Motor neuron (in vitro differentiated cells): Measurements from ENCODE around the gene FAM149A. TPM values are rescaled to one million over a fixed set of nuclear protein-coding genes. Genes with fewer than 3 reads are reported as not detected.

Experiments
- ATAC-seq, 8 experiments: fragments of 200-7000 bp; cut with Tn5 transposase; replicated peaks in 6 of 8; 2 replicates each; pipeline ENCODE4 v1.8.0; 2021; ENCODE audit warnings: mild to moderate bottlenecking in 8 of 8, moderate library complexity in 8 of 8
- H3K27ac ChIP-seq, 2 donors: fragments of 250-450 bp; sonication (Bioruptor Pico); 2 replicates each; pipeline ENCODE4 v1.9.0; 2021; ENCODE audit warnings: antibody characterized with exemption in 2 of 2, mild to moderate bottlenecking in 2 of 2, moderate library complexity in 1 of 2
- H3K4me1 ChIP-seq, 2 donors: fragments of 250-450 bp; sonication (Bioruptor Pico); replicated peaks in 1 of 2; 2 replicates each; pipeline ENCODE4 v1.6.1; 2021; ENCODE audit warnings: antibody characterized with exemption in 2 of 2, mild to moderate bottlenecking in 2 of 2, moderate library complexity in 1 of 2
- H3K4me3 ChIP-seq, 5 donors: fragments of 250-450 bp; sonication (Bioruptor Pico); 2 replicates each; pipeline ENCODE4 v1.9.0; 2021; ENCODE audit warnings: antibody characterized with exemption in 5 of 5, mild to moderate bottlenecking in 5 of 5, moderate library complexity in 4 of 5
- WGBS, 10 experiments: fragments of 450-650 bp; shearing (Covaris generic); methylation state at CpG; one replicate each; pipeline ENCODE4 v1.0.0; 2022; 5-methylcytosine and 5-hydroxymethylcytosine counted together
- in situ Hi-C, 9 experiments: fragments of 400-800 bp; cut with MboI; loops; one replicate each; pipeline ENCODE4 v1.15.0; 2021; ENCODE audit warnings: low sequenced_read_pairs in 9 of 9, low pct_unique_long_range_greater_than_20kb in 2 of 9; ENCODE audit not compliant: unreplicated experiment in 9 of 9
- total RNA-seq, 8 experiments: library from RNA; unstranded; fragments of 300-600 nt; gene quantifications; 2 replicates each; pipeline versions ENCODE4 v1.2.3 to v1.2.4, GENCODE V29; 2022

FAM149A gene
- total RNA-seq: 10 to 100 TPM in 1 of 8 experiments, 1 to 10 TPM in 7; 2.3 to 13.2 (median 7.0) TPM

DNA sequence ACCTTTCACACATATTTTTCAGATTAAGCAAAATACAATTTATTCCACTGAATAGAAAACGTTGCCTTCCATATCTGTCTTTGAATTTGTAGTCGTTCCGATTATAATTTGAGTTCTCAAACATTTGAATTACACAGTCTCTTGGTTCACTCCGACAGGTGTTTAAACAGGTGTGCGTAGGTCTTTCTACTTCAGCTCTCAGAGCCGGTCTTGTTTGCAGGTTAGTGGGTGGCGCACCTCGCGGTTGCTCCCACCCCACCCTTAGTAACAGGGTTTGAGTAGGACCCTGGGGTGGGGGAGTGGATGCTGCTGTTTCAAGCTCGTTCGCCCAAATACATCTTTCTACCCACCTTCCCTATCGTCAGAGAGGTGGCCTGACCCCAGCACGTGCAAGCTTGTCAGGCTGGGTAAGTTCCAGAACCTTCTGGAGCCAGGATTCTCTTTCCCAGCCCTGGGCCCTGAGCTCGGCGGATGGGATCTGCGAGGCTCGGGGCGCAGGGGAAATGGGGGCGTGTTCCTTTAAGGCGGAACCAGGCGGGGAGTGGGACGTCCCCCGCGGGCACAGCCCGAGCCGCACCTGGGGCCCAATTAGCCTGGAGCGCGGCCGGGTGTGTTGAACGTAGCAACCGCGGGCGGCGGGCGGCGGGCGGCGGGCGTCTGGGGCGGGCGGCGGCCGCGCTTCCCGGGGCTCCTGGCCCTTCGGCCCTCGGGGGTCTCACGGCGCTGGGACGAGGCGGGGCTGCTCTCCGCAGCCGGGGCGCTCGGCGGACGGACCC, at the start of gene FAM149A:
TSS of gene FAM149A (plus strand) at position 591 of the 776 bp plus-strand sequence.
- no peak within 1 kb of the TSS for H3K27ac ChIP-seq
- H3K4me3 ChIP-seq: peak within 1 kb of the TSS; percentile 29 to 45 (median 39)
- in situ Hi-C loops: no loop called here
- peaks cover 4 to 10% of the 10 kb centered on the region in 2 donors for H3K4me1 ChIP-seq
- ATAC-seq: peak in 7 of 8 experiments; percentile 22 to 64 (median 36)
- WGBS, 10 experiments: 47 to 100% (median 88%) methylated on average over 2 to 11 of the region's 57 CpGs

DNA sequence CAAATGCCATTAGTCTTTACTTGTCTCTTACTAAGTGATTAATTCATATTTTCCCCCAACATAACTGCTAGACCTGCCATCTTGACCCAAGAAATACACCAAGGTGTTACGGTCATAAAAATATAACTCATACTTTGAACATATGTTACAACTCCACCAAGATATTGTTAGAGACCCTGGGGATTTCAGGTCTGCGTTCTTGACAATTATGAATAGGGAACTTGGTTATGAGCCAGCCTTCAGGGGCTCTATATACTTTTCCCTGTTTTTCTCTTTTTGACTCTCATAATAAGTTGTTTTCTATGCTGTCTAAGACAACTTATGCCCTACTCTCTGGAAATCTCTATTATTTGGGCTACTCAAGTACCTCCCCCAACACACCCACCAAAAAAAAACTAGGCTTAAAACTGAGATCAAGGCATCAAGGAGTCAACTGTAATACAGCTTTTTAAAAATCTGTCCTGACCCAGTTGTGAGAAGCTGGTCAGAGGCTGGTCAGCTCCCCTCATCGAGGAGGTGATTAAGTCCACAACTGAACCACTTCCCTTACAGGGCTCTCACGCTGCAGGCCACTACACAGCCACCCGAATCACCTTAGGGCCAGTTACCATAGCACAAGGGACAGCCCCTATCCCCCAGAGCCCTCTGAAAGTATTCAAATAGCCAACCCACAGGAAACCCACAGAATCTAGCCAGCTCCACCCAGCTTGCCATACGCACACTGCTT, 46.1 kb upstream of the FAM149A start:
- ATAC-seq: no peak
- WGBS, 10 experiments: 60 to 100% (median 94%) methylated on average over 1 to 4 of the region's 6 CpGs; no CpG with 5 or more reads in 2 of the 10 experiments
- in situ Hi-C loops: no loop called here

GRCh38 chr4:186058980-186059316, 45.6 kb upstream of the FAM149A start:
- H3K4me1 ChIP-seq: no peaks in the 10 kb centered on the region
- H3K27ac ChIP-seq: no peak overlapping the region
- ATAC-seq: no peak
- no peak overlapping the region for H3K4me3 ChIP-seq
- 60 to 100% (median 85%) methylated on average over 1 to 2 of the region's 3 CpGs; no CpG with 5 or more reads in 6 of the 10 experiments for WGBS, 10 experiments
- in situ Hi-C loops: no loop called here

More for the DNA sequence above, 46.1 kb upstream of the FAM149A start:
- no peak overlapping the region for H3K27ac ChIP-seq
- no peak overlapping the region for H3K4me3 ChIP-seq
- H3K4me1 ChIP-seq: no peaks in the 10 kb centered on the region

GRCh38 chr4:186061921-186062320, 42.6 kb upstream of the FAM149A start:
- 0 to 94% (median 73%) methylated on average over 1 to 4 of the region's 4 CpGs for WGBS, 10 experiments
- Histone ChIP-seq H3K27ac (no peak overlapping the region), H3K4me3 (no peak overlapping the region), H3K4me1 (no peaks in the 10 kb centered on the region)
- ATAC-seq: no peak
- in situ Hi-C loops: no loop called here

DNA sequence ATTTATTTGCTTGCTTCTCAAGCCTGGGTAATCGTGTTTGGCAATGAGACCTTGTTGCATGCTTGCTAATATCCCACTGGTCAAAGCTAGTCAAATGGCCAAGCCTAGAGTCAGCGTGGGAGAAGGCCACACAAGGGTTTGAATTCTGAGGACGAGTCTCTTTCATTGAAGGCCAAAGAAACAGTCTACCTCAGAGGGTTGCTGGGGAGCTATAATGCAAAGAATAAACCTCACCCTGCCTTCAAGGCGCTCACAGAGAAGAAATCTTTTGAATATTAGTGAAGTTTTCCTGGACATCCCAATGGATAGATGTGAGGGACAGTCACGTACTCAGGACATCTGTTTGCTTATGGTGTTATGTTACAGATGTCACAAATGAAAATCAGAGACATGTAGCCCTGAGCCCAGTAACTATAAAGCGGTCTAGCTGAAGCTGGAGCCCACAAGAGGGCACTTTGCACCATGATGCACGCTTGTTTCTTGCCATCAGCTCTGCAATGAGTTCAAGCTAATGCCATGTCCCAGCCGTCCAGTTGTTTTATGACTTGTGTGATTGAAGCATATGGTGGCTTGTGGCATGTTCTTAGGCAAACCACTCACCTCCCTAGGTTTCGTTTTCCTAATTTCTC, 36.6 kb upstream of the FAM149A start:
- peaks cover 0 to 8% of the 10 kb centered on the region in 2 donors for H3K4me1 ChIP-seq
- WGBS, 10 experiments: 0 to 100% (median 65%) methylated on average over 1 to 8 of the region's 9 CpGs
- in situ Hi-C loops: no loop called here
- peak in 7 of 8 experiments; percentile 49 to 96 (median 85) for ATAC-seq
- H3K4me3 ChIP-seq: no peak overlapping the region
- H3K27ac ChIP-seq: no peak overlapping the region

GRCh38 chr4:186068581-186069348, 35.7 kb upstream of the FAM149A start, which contains the start of gene TLR3:
Gene TLR3, plus strand, starts transcription at chr4:186069156. Its CDS starts 7,464 bp downstream, at chr4:186076620.
- peak within 1 kb of the TSS in 1 of 5 donors; percentile 9 for H3K4me3 ChIP-seq
- in situ Hi-C loops: no loop called here
- WGBS, 10 experiments: 3 to 83% (median 56%) methylated on average over 4 to 11 of the region's 12 CpGs; no CpG with 5 or more reads in 1 of the 10 experiments
- peaks cover 0 to 8% of the 10 kb centered on the region in 2 donors for H3K4me1 ChIP-seq
- no peak within 1 kb of the TSS for H3K27ac ChIP-seq
- ATAC-seq: peak in 3 of 8 experiments; percentile 51 to 58 (median 57)

DNA sequence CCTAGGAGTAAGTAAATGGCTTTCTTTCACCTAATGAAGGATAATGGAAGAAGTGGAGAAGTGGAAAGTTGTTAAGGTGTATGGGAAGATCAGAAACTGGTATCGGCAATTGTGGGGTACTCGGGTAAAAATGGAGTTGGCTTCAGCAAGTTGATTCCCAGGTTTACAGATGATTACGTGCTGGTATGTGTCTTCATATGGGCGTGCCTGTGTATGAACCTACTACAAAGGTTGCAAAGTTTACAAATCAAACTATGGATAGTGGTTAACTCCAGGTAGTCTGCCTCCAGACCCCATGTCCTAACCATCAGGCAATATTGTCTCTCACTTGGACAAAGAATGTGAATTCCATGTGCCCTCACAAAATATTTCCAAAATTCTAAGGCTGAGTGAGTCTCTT, 34.8 kb upstream of the FAM149A start:
- H3K4me3 ChIP-seq: no peak overlapping the region
- 36 to 100% (median 88%) methylated on average over 1 to 4 of the region's 4 CpGs; no CpG with 5 or more reads in 1 of the 10 experiments for WGBS, 10 experiments
- H3K4me1 ChIP-seq: peaks cover 0 to 8% of the 10 kb centered on the region in 2 donors
- H3K27ac ChIP-seq: no peak overlapping the region
- ATAC-seq: no peak
- in situ Hi-C loops: no loop called here

- H3K4me1 ChIP-seq: peaks cover 0 to 8% of the 10 kb centered on the region in 2 donors
- 71 to 100% (median 88%) methylated on average over 1 to 7 of the region's 10 CpGs; no CpG with 5 or more reads in 2 of the 10 experiments for WGBS, 10 experiments
- in situ Hi-C loops: no loop called here
These were observed 32.0 kb upstream of the FAM149A start for GRCh38 chr4:186072516-186072915.

DNA sequence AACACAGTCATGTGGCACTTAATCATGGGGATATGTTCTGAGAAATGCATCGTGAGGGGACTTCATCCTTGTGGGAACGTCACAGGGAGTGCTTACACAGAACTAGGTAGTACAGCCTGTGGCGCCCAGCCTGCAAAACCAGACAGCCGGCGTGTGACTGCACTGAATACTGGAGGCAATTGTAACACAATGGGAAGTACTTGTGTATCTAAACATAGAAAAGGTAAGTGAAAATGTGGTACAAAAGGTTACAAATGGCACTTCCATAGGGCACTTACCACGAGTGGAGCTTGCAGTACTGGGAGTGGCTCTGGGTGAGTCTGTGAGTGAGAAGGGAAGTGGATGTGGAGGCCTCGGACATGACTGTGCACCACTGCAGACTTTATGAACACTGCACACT, 30.3 kb upstream of the FAM149A start:
- in situ Hi-C loops: no loop called here
- Histone ChIP-seq H3K4me3 (no peak overlapping the region), H3K4me1 (peaks cover 2 to 6% of the 10 kb centered on the region in 2 donors), H3K27ac (no peak overlapping the region)
- WGBS, 10 experiments: 40 to 100% (median 75%) methylated on average over 1 to 6 of the region's 7 CpGs; no CpG with 5 or more reads in 1 of the 10 experiments
- no peak for ATAC-seq

More at GRCh38 chr4:186072516-186072915, 32.0 kb upstream of the FAM149A start:
- no peak for ATAC-seq
- H3K4me3 ChIP-seq: no peak overlapping the region
- H3K27ac ChIP-seq: no peak overlapping the region

DNA sequence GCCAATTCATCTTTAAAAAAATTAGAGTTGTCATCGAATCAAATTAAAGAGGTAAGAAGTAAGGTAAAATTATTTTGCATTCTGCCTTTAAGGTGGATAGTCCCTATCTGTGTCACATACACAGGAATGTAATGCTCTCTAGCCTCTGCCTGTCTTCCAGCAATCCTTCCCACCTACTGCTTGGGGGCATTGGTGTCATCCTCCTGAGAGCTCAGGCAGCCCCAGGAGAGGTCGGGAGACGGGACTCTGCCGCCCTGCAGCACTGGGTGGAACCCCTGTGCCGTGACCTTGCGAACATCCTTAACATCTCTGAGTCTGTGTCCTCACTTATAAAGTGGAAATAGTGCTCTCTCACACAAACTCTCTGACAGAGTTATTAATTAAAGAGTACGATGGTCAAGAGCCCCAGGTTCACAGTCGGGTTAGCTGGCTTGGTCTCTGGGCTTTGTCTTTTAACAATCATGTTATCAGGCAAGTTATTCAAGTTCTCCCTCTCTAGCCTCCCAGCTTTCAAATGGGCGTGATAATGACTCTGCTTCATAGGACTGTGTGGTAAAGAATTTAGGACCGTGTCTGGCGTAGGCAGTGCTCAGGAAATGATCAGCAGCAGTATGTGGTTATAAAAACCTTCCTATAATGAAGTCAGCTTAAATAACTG, 25.4 kb upstream of the FAM149A start:
- in situ Hi-C loops: no loop called here
- 23 to 100% (median 49%) methylated on average over 1 to 8 of the region's 11 CpGs; no CpG with 5 or more reads in 1 of the 10 experiments for WGBS, 10 experiments
- Histone ChIP-seq H3K27ac (no peak overlapping the region), H3K4me1 (peaks cover 6 to 15% of the 10 kb centered on the region in 2 donors), H3K4me3 (no peak overlapping the region)
- peak in 6 of 8 experiments; percentile 53 to 91 (median 78) for ATAC-seq

DNA sequence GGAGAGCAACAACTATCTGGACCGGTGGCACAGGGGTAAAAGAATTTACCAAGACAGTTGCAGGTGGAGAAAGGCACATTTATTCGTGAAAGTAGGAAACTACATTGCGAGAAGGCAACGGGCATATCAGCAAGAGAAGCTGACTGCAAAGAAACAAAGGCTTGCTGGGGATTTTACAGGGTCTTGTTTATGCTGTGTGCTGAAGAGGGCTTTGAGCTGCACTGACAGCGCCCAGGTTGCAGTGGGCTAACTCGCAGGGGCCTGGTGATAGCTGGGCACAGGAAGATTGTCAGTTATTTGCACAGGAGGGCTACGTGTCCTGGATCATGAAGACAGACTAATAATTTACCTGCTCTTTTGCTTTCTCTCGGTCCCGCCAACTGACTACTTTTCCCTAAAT, 24.8 kb upstream of the FAM149A start:
- in situ Hi-C loops: no loop called here
- H3K27ac ChIP-seq: no peak overlapping the region

More for the DNA sequence above, 24.8 kb upstream of the FAM149A start:
- no peak overlapping the region for H3K4me3 ChIP-seq
- peaks cover 6 to 15% of the 10 kb centered on the region in 2 donors for H3K4me1 ChIP-seq
- 37 to 88% (median 72%) methylated on average over 1 to 9 of the region's 9 CpGs for WGBS, 10 experiments
- peak in 5 of 8 experiments; percentile 15 to 64 (median 43) for ATAC-seq
